Spleen (tissue), 11 donors: ENCODE measurements around the gene KLLN. TPM values are rescaled to one million over a fixed set of nuclear protein-coding genes. Genes with fewer than 3 reads are reported as not detected.
A peak's percentile ranks its signal among the peaks of the same experiment; 100 is the strongest.

ENCODE experiments used
- DNase-seq: peaks from one replicate; pipeline ENCODE4 v3.0.0-alpha.2; 2020
- H3K27ac ChIP-seq, 8 donors: fragments of 200-600 bp; sonication (generic) in 7 of 8; 1 replicate in 4 of 8; 2 replicates in 4 of 8; pipeline versions ENCODE4 v1.5.0 to v1.8.0; 2016 to 2021; ENCODE audit warnings: inconsistent platforms in 4 of 8, mild to moderate bottlenecking in 4 of 8, moderate library complexity in 1 of 8
- H3K27me3 ChIP-seq, 7 donors: fragments of 200-600 bp; sonication (generic) in 6 of 7; replicated peaks in 1 of 7; 1 replicate in 4 of 7; 2 replicates in 3 of 7; pipeline versions ENCODE4 v1.5.0 to v1.8.0; 2016 to 2021; ENCODE audit warnings: inconsistent platforms in 3 of 7, mild to moderate bottlenecking in 1 of 7
- H3K36me3 ChIP-seq, 6 donors: fragments of 200-600 bp; sonication (generic) in 5 of 6; 1 replicate in 4 of 6; 2 replicates in 2 of 6; pipeline versions ENCODE4 v1.5.0 to v1.8.0; 2016 to 2021; ENCODE audit warnings: inconsistent platforms in 2 of 6
- H3K4me1 ChIP-seq, 6 donors: fragments of 200-600 bp; sonication (generic) in 5 of 6; 1 replicate in 3 of 6; 2 replicates in 3 of 6; pipeline versions ENCODE4 v1.5.0 to v1.8.0; 2016 to 2021; ENCODE audit warnings: inconsistent platforms in 3 of 6
- H3K4me3 ChIP-seq, 8 donors: fragments of 200-600 bp; sonication (generic) in 7 of 8; 1 replicate in 4 of 8; 2 replicates in 4 of 8; pipeline versions ENCODE4 v1.5.0 to v1.8.0; 2016 to 2021; ENCODE audit warnings: inconsistent platforms in 4 of 8, mild to moderate bottlenecking in 4 of 8, moderate library complexity in 2 of 8
- H3K9me3 ChIP-seq, 8 donors: fragments of 200-600 bp; sonication (generic) in 7 of 8; 1 replicate in 4 of 8; 2 replicates in 4 of 8; pipeline versions ENCODE4 v1.5.0 to v1.8.0; 2016 to 2021; ENCODE audit warnings: inconsistent platforms in 4 of 8
- CTCF ChIP-seq, 11 experiments: fragments of 200-600 bp in 7 of 11; fragments of 450-650 bp in 4 of 11; sonication (generic) in 4 of 11; IDR thresholded peaks in 8 of 11; conservative IDR thresholded peaks in 3 of 11; 1 replicate in 7 of 11; 2 replicates in 4 of 11; pipeline versions ENCODE4 v1.4.0 to v1.8.0; 2016 to 2021; ENCODE audit warnings: antibody characterized with exemption in 11 of 11, inconsistent platforms in 4 of 11, mild to moderate bottlenecking in 1 of 11
- POLR2A ChIP-seq, 3 donors: fragments of 450-650 bp; IDR thresholded peaks; one replicate each; pipeline ENCODE4 v1.5.1; 2017; ENCODE audit warnings: antibody characterized with exemption in 3 of 3, mild to moderate bottlenecking in 1 of 3
- POLR2AphosphoS5 ChIP-seq, 3 donors: sonication (generic); formaldehyde crosslinking; IDR thresholded peaks; one replicate each; pipeline ENCODE4 v1.5.1; 2017; ENCODE audit warnings: antibody characterized with exemption in 3 of 3
- WGBS, 5 donors: extraction: QIAGEN DNeasy Blood & Tissue Kit in 3 of 5; methylation state at CpG; one replicate each; pipeline versions ENCODE4 v1.1.5 to v1.1.7; 2013 to 2018; 5-methylcytosine and 5-hydroxymethylcytosine counted together
- intact Hi-C: fragments of 100-400 bp; cut with DNase I; formaldehyde crosslinking; loops from one replicate; pipeline ENCODE4 v1.15.0; 2023; ENCODE audit warnings: low total_unique reads
- polyA plus RNA-seq, 3 donors: library from polyadenylated mRNA; stranded (reverse); fragments of 200-250 nt; gene quantifications; one replicate each; pipeline ENCODE4 v1.2.1, GENCODE V29; 2013
- total RNA-seq, 7 donors: library from RNA; depleted of rRNA in 3 of 7; stranded (reverse); fragments of >200 nt in 3 of 7; fragmentation: NEBNext Ultra II Directional in 4 of 7; extraction: Animal tissue kit (Norgen Biotek cat#: 25700) in 4 of 7; gene quantifications; one replicate each; pipeline versions ENCODE4 v1.1.0 to v1.2.1, GENCODE V29; 2016 to 2021
- donor health status: healthy with polysubstance abuse.
- donor health status: DM: no; HTN: no; CAD: no; lungs with moderate emphysema.
- donor health status: DM: no; HTN: no; CAD: no.
- donor health status: Bipolar disorder and iron deficiency.
- donor health status: healthy.
- donor health status: DM: no; HTN: no; CAD: no.
- donor health status: DM: yes; HTN: yes; CAD: no.

Gene KLLN
- total and polyA plus RNA-seq, 10 donors, result 0.52 to 2.2 (median 0.99) TPM

- intact Hi-C loops, result loop anchor here (5.0 to 10.0 kb wide), 3 partner anchors 73 to 525 kb away; no protein-coding TSS in a partner anchor
- Histone ChIP-seq H3K4me3 (peak overlapping the region; percentile 83 to 96 (median 91)), H3K4me1 (peaks cover 11 to 41% (median 37%) of the 10 kb centered on the region in 6 donors), H3K27ac (peak overlapping the region; percentile 90 to 100 (median 99)), H3K9me3 (no peaks in the 10 kb centered on the region), H3K27me3 (no peaks in the 10 kb centered on the region), H3K36me3 (no peaks in the 10 kb centered on the region)
- TF ChIP-seq POLR2A (IDR thresholded peaks at IDR 0.05) (peak; percentile 39 to 58 (median 58)), CTCF (IDR thresholded peaks at IDR 0.05 in 8 of 11, conservative IDR thresholded peaks at IDR 0.05 in 3 of 11) (peak in 6 of 11 experiments; percentile 1 to 20 (median 18)), POLR2AphosphoS5 (IDR thresholded peaks at IDR 0.05) (peak; percentile 92 to 97 (median 94))
- 0 to 1% (median 0%) methylated on average over 36 to 57 of the region's 57 CpGs for WGBS, 5 donors
- peak; percentile 99 for DNase-seq
Measured at GRCh38 chr10:87861953-87862678, 1.2 kb downstream of the KLLN start.

- Histone ChIP-seq H3K27me3 (no peaks in the 10 kb centered on the region), H3K36me3 (no peaks in the 10 kb centered on the region), H3K4me1 (peaks cover 10 to 35% (median 33%) of the 10 kb centered on the region in 6 donors), H3K9me3 (no peaks in the 10 kb centered on the region), H3K27ac (peak overlapping the region; percentile 90 to 100 (median 99)), H3K4me3 (peak overlapping the region; percentile 83 to 96 (median 91))
- intact Hi-C loops, result loop anchor here (5.0 to 10.0 kb wide), 3 partner anchors 73 to 526 kb away; no protein-coding TSS in a partner anchor
- 5 to 13% (median 11%) methylated on average over 14 to 16 of the region's 16 CpGs for WGBS, 5 donors
- TF ChIP-seq POLR2AphosphoS5 (IDR thresholded peaks at IDR 0.05) (no peak), POLR2A (IDR thresholded peaks at IDR 0.05) (no peak), CTCF (IDR thresholded peaks at IDR 0.05 in 8 of 11, conservative IDR thresholded peaks at IDR 0.05 in 3 of 11) (peak in 2 of 11 experiments; percentile 3 to 17)
- DNase-seq, result peak; percentile 93
Measured at GRCh38 chr10:87861566-87861952, 1.8 kb downstream of the KLLN start.

- H3K27ac ChIP-seq, result peak overlapping the region; percentile 90 to 100 (median 99)
- no peak for TF ChIP-seq CTCF (IDR thresholded peaks at IDR 0.05 in 8 of 11, conservative IDR thresholded peaks at IDR 0.05 in 3 of 11)
- TF ChIP-seq POLR2A (IDR thresholded peaks at IDR 0.05), result no peak
- no peak for TF ChIP-seq POLR2AphosphoS5 (IDR thresholded peaks at IDR 0.05)
- peaks cover 10 to 30% (median 26%) of the 10 kb centered on the region in 6 donors for H3K4me1 ChIP-seq
- intact Hi-C loops, result loop anchor here (5.0 to 10.0 kb wide), 3 partner anchors 74 to 526 kb away; no protein-coding TSS in a partner anchor
- DNase-seq, result no peak
- H3K36me3 ChIP-seq, result no peaks in the 10 kb centered on the region
- no peaks in the 10 kb centered on the region for H3K27me3 ChIP-seq
- no peaks in the 10 kb centered on the region for H3K9me3 ChIP-seq
- WGBS, 5 donors, result 48 to 66% (median 61%) methylated on average over 4 of the region's 4 CpGs
- peak overlapping the region in 3 of 8 donors; percentile 83 to 96 (median 92) for H3K4me3 ChIP-seq
Measured at GRCh38 chr10:87860816-87861403, 2.4 kb downstream of the KLLN start.
